NB4 (cell line): Measurements from ENCODE around the gene TBC1D22A.

Source experiments
- CTCF ChIP-seq: IDR thresholded peaks from one replicate; pipeline ENCODE4 v1.5.1; 2012; ENCODE audit warnings: low read depth, low read length
- MAX ChIP-seq: IDR thresholded peaks from 2 replicates; pipeline ENCODE4 v1.6.1; 2011; ENCODE audit warnings: low read depth, low read length
- POLR2A ChIP-seq: IDR thresholded peaks from 2 replicates; pipeline ENCODE4 v1.6.1; 2011; ENCODE audit warnings: mild to moderate bottlenecking; ENCODE audit not compliant: insufficient read length; ENCODE audit errors: extremely low read depth

- TF ChIP-seq CTCF (no peak), POLR2A (no peak), MAX (no peak)
Observed at GRCh38 chr22:47054231-47055072, 292.0 kb downstream of the TBC1D22A start.
